Measurements from ENCODE around the gene RBM20. TPM values are rescaled to one million over a fixed set of nuclear protein-coding genes. Genes with fewer than 3 reads are reported as not detected.
A peak's percentile ranks its signal among the peaks of the same experiment; 100 is the strongest.

RBM20 gene
- total RNA-seq, 6 experiments from 2014 or later: 0.04 to 0.29 (median 0.06) TPM

GRCh38 chr10:110861476-110861875, 217.3 kb downstream of the RBM20 start:
- intact Hi-C loops (cut with DNase I): no loop called here
- H3K4me3 ChIP-seq: no peak overlapping the region
- H3K27ac ChIP-seq: peak overlapping the region; percentile 3 to 60 (median 57)
- TF ChIP-seq CTCF (IDR thresholded peaks at IDR 0.05) (no peak), POLR2A (IDR thresholded peaks at IDR 0.05) (no peak)
- ATAC-seq: no peak
- 94% methylated on average over 2 of the region's 2 CpGs for WGBS (ENCODE audit: insufficient coverage, low coverage, low lambda C conversion rate, missing lambda C conversion rate)
- DNase-seq: no peak
- H3K9me3 ChIP-seq: no peaks in the 10 kb centered on the region
- no peaks in the 10 kb centered on the region for H3K36me3 ChIP-seq
- no peaks in the 10 kb centered on the region for H3K27me3 ChIP-seq
- peaks cover 0 to 49% (median 23%) of the 10 kb centered on the region in 4 donors for H3K4me1 ChIP-seq

- Histone ChIP-seq H3K36me3 (no peaks in the 10 kb centered on the region), H3K27me3 (no peaks in the 10 kb centered on the region), H3K9me3 (no peaks in the 10 kb centered on the region), H3K4me3 (no peak overlapping the region), H3K4me1 (peaks cover 0 to 54% (median 22%) of the 10 kb centered on the region in 4 donors), H3K27ac (peak overlapping the region in 1 of 3 donors; percentile 57)
- intact Hi-C loops (cut with DNase I): no loop called here
- no peak for TF ChIP-seq POLR2A (IDR thresholded peaks at IDR 0.05)
- no peak for TF ChIP-seq CTCF (IDR thresholded peaks at IDR 0.05)
- 77% methylated on average over 6 of the region's 6 CpGs for WGBS (ENCODE audit: insufficient coverage, low coverage, low lambda C conversion rate, missing lambda C conversion rate)
- ATAC-seq (no peak), DNase-seq (no peak)
These were observed 218.0 kb downstream of the RBM20 start for GRCh38 chr10:110861930-110862649.

- Histone ChIP-seq H3K9me3 (no peaks in the 10 kb centered on the region), H3K36me3 (no peaks in the 10 kb centered on the region), H3K27me3 (no peaks in the 10 kb centered on the region), H3K4me1 (peaks cover 0 to 50% (median 16%) of the 10 kb centered on the region in 4 donors), H3K4me3 (no peak overlapping the region), H3K27ac (no peak overlapping the region)
- WGBS (ENCODE audit: insufficient coverage, low coverage, low lambda C conversion rate, missing lambda C conversion rate): 83% methylated on average over 6 of the region's 6 CpGs
- no peak for TF ChIP-seq CTCF (IDR thresholded peaks at IDR 0.05)
- intact Hi-C loops (cut with DNase I): no loop called here
- ATAC-seq (no peak), DNase-seq (no peak)
These were observed 218.8 kb downstream of the RBM20 start for GRCh38 chr10:110862961-110863360.

- DNase-seq: no peak
- H3K36me3 ChIP-seq: no peaks in the 10 kb centered on the region
- H3K27ac ChIP-seq: peak overlapping the region in 1 of 3 donors; percentile 63
- H3K27me3 ChIP-seq: no peaks in the 10 kb centered on the region
- H3K4me1 ChIP-seq: peaks cover 0 to 46% (median 14%) of the 10 kb centered on the region in 4 donors
- TF ChIP-seq CTCF (IDR thresholded peaks at IDR 0.05): no peak
- TF ChIP-seq POLR2A (IDR thresholded peaks at IDR 0.05): no peak
- H3K9me3 ChIP-seq: no peaks in the 10 kb centered on the region
- intact Hi-C loops (cut with DNase I): no loop called here
- ATAC-seq: no peak
- H3K4me3 ChIP-seq: no peak overlapping the region
These were observed 219.2 kb downstream of the RBM20 start for GRCh38 chr10:110863361-110863760.
